Lower leg skin (tissue), 3 donors: ENCODE results near the gene FAM174C.

Experiments used
- POLR2A ChIP-seq, 2 donors: fragments of 450-650 bp; IDR thresholded peaks; one replicate each; pipeline ENCODE4 v1.6.1; 2016 to 2017; ENCODE audit warnings: antibody characterized with exemption in 2 of 2, mild to moderate bottlenecking in 1 of 2, moderate library complexity in 1 of 2
- TF ChIP-seq, protein P1 (sequence below), 3 donors: fragments of 450-650 bp; IDR thresholded peaks; one replicate each; pipeline ENCODE4 v1.5.1; 2016; ENCODE audit warnings: antibody characterized with exemption in 3 of 3, mild to moderate bottlenecking in 3 of 3, moderate library complexity in 2 of 3

GRCh38 chr19:1232652-1233072 lies 42.7 kb upstream of the FAM174C start:
- TF ChIP-seq, protein P1, sequence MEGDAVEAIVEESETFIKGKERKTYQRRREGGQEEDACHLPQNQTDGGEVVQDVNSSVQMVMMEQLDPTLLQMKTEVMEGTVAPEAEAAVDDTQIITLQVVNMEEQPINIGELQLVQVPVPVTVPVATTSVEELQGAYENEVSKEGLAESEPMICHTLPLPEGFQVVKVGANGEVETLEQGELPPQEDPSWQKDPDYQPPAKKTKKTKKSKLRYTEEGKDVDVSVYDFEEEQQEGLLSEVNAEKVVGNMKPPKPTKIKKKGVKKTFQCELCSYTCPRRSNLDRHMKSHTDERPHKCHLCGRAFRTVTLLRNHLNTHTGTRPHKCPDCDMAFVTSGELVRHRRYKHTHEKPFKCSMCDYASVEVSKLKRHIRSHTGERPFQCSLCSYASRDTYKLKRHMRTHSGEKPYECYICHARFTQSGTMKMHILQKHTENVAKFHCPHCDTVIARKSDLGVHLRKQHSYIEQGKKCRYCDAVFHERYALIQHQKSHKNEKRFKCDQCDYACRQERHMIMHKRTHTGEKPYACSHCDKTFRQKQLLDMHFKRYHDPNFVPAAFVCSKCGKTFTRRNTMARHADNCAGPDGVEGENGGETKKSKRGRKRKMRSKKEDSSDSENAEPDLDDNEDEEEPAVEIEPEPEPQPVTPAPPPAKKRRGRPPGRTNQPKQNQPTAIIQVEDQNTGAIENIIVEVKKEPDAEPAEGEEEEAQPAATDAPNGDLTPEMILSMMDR (IDR thresholded peaks at IDR 0.05), result no peak
- no peak for TF ChIP-seq POLR2A (IDR thresholded peaks at IDR 0.05)
